ENCODE data around the gene TCF23. TPM values are rescaled to one million over a fixed set of nuclear protein-coding genes. Genes with fewer than 3 reads are reported as not detected.

TCF23 gene
- total RNA-seq, 1 donor from 2014 or later, result not detected

DNA sequence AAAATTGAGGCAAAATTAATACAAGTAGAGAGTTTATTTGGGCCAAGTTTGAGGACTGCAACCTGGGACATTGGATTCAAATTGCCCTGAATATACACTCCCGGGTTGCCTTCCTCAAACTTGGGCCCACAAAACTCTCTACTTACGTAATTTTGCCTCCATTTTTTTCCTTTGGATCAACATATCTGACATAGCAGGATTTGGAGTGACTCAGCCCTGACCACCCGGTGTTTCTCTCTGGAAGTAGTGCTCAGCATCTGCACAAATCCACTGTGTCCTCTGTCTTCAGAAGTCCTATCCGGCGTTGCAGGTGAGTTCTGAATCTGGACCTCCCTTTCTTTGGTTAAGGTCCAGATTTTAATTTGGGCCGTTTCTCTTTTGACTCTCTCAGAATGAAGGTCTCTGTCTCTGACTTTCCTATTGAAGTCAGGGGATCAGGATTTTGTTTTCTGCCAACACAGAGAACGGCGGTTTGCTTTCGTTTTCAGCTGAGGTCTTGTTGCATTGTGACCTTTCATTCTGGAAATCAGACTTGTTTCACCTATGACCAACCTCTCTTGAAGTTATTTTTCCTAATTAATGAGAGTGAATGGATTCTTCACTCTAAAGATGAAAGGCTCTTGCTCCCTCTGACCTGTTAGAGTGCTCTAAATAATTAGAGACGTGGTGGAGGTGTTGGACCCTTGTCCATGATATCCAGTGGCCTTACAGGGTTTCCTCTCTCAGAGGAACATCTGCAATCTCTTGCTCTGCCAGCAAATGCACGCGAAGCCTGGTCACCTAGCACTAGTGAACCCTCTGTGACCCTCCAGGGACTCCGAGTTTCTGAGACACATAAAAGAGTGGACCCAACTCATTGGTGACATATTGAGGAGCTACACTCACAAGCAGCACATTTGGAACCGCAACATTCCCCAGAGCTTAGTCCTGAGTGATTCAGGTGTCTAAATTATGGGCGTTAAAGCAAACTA is 13.6 kb downstream of the TCF23 start:
- Mint-ChIP-seq H3K27me3 (ENCODE audit: unreplicated experiment) (peaks cover 6% of the 10 kb centered on the region), H3K9me3 (ENCODE audit: unreplicated experiment) (no peaks in the 10 kb centered on the region), H3K4me1 (ENCODE audit: low read depth, unreplicated experiment) (no peaks in the 10 kb centered on the region), H3K4me3 (ENCODE audit: unreplicated experiment) (no peak overlapping the region), H3K27ac (ENCODE audit: unreplicated experiment) (no peak overlapping the region), H3K36me3 (ENCODE audit: unreplicated experiment) (no peaks in the 10 kb centered on the region)
- TF ChIP-seq, protein P1, sequence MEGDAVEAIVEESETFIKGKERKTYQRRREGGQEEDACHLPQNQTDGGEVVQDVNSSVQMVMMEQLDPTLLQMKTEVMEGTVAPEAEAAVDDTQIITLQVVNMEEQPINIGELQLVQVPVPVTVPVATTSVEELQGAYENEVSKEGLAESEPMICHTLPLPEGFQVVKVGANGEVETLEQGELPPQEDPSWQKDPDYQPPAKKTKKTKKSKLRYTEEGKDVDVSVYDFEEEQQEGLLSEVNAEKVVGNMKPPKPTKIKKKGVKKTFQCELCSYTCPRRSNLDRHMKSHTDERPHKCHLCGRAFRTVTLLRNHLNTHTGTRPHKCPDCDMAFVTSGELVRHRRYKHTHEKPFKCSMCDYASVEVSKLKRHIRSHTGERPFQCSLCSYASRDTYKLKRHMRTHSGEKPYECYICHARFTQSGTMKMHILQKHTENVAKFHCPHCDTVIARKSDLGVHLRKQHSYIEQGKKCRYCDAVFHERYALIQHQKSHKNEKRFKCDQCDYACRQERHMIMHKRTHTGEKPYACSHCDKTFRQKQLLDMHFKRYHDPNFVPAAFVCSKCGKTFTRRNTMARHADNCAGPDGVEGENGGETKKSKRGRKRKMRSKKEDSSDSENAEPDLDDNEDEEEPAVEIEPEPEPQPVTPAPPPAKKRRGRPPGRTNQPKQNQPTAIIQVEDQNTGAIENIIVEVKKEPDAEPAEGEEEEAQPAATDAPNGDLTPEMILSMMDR (IDR thresholded peaks at IDR 0.05; ENCODE audit: partially characterized antibody, unreplicated experiment), result no peak
- no peak for DNase-seq

DNA sequence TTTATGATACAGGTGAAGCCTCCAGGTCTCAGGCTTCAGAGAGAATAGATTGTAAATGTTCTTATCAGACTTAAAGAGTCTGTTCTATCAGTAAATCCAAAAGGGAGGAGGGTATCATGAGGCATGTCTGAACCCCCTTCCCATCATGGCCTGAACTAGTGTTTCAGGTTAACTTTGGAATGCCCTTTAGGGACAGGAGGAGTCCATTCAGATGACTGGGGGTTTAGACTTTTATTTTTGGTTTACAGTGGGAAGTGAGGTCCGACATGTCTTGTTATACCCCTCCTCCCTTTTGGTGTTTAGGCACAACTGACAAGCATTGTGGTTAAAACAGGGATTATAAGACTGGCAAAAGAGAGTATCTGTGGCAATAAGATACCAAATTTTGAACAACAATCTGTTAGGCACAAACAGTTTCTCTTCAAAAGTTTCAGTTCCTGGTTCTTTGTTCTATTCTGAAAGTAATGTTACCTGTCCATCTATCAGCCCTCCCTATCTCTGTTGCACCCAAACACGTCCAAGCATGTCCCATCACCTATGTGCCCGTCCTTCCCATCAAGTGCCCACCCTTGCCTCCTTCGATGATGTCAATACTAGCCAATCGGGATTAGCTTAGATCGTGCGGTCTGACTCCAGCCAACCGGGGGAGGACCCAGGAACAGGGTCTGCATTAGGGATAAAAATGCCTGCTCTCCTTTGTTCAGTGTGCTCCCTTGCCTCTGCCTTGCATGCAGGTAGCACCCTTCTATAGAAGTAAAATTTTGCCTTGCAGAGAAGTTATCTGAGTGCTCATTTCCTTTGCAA is 16.4 kb downstream of the TCF23 start:
- no peaks in the 10 kb centered on the region for H3K4me1 Mint-ChIP-seq (ENCODE audit: low read depth, unreplicated experiment)
- no peak overlapping the region for H3K27ac Mint-ChIP-seq (ENCODE audit: unreplicated experiment)
- no peak overlapping the region for H3K4me3 Mint-ChIP-seq (ENCODE audit: unreplicated experiment)
- TF ChIP-seq, protein P1 (IDR thresholded peaks at IDR 0.05; ENCODE audit: partially characterized antibody, unreplicated experiment), result no peak
- no peaks in the 10 kb centered on the region for H3K27me3 Mint-ChIP-seq (ENCODE audit: unreplicated experiment)
- no peak for DNase-seq
- H3K9me3 Mint-ChIP-seq (ENCODE audit: unreplicated experiment), result no peaks in the 10 kb centered on the region
- no peaks in the 10 kb centered on the region for H3K36me3 Mint-ChIP-seq (ENCODE audit: unreplicated experiment)

DNA sequence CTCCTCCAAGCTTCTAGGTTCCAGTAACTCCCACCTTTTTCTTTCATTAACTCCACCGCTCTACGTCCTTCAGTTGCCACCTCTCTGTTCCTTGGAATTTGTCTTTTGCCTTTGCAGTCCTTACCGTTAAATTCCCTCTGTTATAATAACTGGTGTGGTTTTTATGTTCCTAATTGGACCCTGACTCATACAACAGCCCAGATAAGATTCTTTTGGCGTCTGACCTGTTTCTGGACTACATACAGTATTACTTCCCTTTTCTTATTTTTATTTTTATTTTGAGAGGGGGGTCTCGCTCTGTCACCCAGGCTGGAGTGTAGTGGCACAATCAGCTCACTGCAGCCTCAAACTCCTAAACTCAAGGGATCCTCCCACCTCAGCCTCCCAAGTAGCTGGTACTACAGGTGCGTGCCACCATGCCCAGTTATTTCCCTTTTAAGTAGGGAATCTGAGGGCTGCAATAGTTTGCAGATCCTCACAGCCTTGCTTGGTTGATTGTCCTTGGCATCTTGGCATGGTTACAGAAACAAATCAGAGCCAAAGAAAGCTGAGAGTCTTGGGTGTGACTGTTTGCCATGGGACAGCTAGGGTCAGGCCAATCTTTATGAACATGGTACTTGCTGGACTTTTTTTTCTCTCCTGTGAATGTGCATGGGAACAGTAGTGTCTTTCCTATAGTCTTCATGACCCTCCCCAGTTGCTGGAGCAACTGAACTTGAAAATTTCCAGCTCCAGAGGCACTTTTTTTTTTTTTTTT is 22.0 kb downstream of the TCF23 start:
- no peaks in the 10 kb centered on the region for H3K9me3 Mint-ChIP-seq (ENCODE audit: unreplicated experiment)
- H3K36me3 Mint-ChIP-seq (ENCODE audit: unreplicated experiment), result no peaks in the 10 kb centered on the region
- no peak overlapping the region for H3K27ac Mint-ChIP-seq (ENCODE audit: unreplicated experiment)
- no peak overlapping the region for H3K4me3 Mint-ChIP-seq (ENCODE audit: unreplicated experiment)
- DNase-seq, result no peak
- TF ChIP-seq, protein P1 (IDR thresholded peaks at IDR 0.05; ENCODE audit: partially characterized antibody, unreplicated experiment), result no peak
- H3K27me3 Mint-ChIP-seq (ENCODE audit: unreplicated experiment), result peaks cover 2% of the 10 kb centered on the region
- no peaks in the 10 kb centered on the region for H3K4me1 Mint-ChIP-seq (ENCODE audit: low read depth, unreplicated experiment)

DNA sequence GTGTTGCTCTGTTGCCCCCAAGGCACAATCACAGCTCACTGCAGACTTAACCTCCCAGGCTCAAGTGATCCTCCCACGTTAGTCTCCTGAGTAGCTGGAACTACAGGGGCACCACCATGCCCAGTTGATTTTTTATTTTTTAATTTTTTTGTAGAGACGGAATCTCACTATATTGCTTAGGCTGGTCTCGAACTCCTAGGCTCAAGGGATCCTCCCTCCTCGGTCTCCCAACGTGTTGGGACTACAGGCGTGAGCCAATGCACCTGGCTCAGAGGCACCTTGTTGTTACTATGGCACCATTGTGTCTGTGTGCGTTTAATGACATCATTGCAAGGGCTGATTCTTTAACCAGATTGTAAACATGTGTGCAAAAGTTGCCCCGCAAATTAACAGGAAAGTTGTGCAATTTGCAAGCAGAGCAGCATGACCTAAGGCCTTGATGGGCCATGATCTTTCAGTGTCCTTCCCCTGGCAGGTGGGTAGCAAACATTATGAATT is 22.6 kb downstream of the TCF23 start:
- DNase-seq, result no peak
- TF ChIP-seq, protein P1 (IDR thresholded peaks at IDR 0.05; ENCODE audit: partially characterized antibody, unreplicated experiment), result no peak
- Mint-ChIP-seq H3K9me3 (ENCODE audit: unreplicated experiment) (no peaks in the 10 kb centered on the region), H3K27me3 (ENCODE audit: unreplicated experiment) (peaks cover 2% of the 10 kb centered on the region), H3K4me1 (ENCODE audit: low read depth, unreplicated experiment) (no peaks in the 10 kb centered on the region), H3K27ac (ENCODE audit: unreplicated experiment) (no peak overlapping the region), H3K4me3 (ENCODE audit: unreplicated experiment) (no peak overlapping the region), H3K36me3 (ENCODE audit: unreplicated experiment) (no peaks in the 10 kb centered on the region)
